Tibial artery (tissue), 4 donors: ENCODE data around the gene C11orf71.

Experiments
- DNase-seq, 2 donors: peaks; one replicate each; pipeline ENCODE4 v3.0.0-alpha.2; 2019
- H3K27ac ChIP-seq, 2 donors: fragments of 200-600 bp; sonication (generic) in 1 of 2; 1 replicate in 1 of 2; 2 replicates in 1 of 2; pipeline ENCODE4 v1.5.1; 2018 to 2019; ENCODE audit warnings: mild to moderate bottlenecking in 1 of 2
- H3K27me3 ChIP-seq, 2 donors: fragments of 200-600 bp; sonication (generic) in 1 of 2; one replicate each; pipeline versions ENCODE4 v1.5.1 to v1.6.0; 2016 to 2019
- H3K36me3 ChIP-seq, 3 donors: fragments of 200-600 bp; sonication (generic) in 2 of 3; one replicate each; pipeline ENCODE4 v1.5.1; 2016 to 2019; ENCODE audit warnings: mild to moderate bottlenecking in 2 of 3
- H3K4me1 ChIP-seq, 4 donors: fragments of 200-600 bp; sonication (generic) in 2 of 4; 1 replicate in 3 of 4; 2 replicates in 1 of 4; pipeline ENCODE4 v1.5.1; 2016 to 2019
- H3K4me3 ChIP-seq, 2 donors: fragments of 200-600 bp; sonication (generic) in 1 of 2; 1 replicate in 1 of 2; 2 replicates in 1 of 2; pipeline ENCODE4 v1.5.1; 2018 to 2019; ENCODE audit warnings: mild to moderate bottlenecking in 2 of 2
- H3K9me3 ChIP-seq, 3 donors: fragments of 200-600 bp; sonication (generic) in 1 of 3; one replicate each; pipeline ENCODE4 v1.5.1; 2016 to 2019
- intact Hi-C: fragments of 100-400 bp; cut with DNase I; formaldehyde crosslinking; loops from one replicate; pipeline ENCODE4 v1.15.0; 2023; ENCODE audit warnings: low total_unique reads
- TF ChIP-seq, protein P1 (sequence below), 2 experiments: fragments of 200-600 bp in 1 of 2; fragments of 450-650 bp in 1 of 2; IDR thresholded peaks; one replicate each; pipeline ENCODE4 v1.5.1; 2017 to 2019; ENCODE audit warnings: antibody characterized with exemption in 2 of 2, mild to moderate bottlenecking in 1 of 2, moderate library complexity in 1 of 2

C11orf71 gene

DNA sequence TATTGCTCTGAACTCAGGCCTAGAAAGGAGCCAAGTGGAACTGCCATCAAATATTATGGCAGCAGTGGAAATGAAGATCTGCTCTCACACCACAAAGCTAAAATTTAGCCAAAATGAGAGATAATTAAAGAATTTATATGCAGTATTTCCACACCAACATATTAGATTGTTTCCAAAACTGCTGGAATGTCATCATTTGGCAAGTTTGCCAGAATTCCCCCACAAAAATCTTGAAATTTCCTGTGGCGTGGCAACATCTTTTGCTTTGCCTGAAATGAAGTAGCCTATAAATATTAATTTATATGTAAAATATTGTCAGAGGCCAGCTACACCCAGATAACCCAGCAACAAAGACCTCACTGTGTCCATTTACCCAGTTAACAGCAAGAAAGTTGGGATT is 13.8 kb downstream of the C11orf71 start:
- intact Hi-C loops, result no loop called here
- DNase-seq, result no peak
- no peak overlapping the region for H3K4me3 ChIP-seq
- H3K27ac ChIP-seq, result no peak overlapping the region
- no peaks in the 10 kb centered on the region for H3K9me3 ChIP-seq
- no peaks in the 10 kb centered on the region for H3K36me3 ChIP-seq
- TF ChIP-seq, protein P1, sequence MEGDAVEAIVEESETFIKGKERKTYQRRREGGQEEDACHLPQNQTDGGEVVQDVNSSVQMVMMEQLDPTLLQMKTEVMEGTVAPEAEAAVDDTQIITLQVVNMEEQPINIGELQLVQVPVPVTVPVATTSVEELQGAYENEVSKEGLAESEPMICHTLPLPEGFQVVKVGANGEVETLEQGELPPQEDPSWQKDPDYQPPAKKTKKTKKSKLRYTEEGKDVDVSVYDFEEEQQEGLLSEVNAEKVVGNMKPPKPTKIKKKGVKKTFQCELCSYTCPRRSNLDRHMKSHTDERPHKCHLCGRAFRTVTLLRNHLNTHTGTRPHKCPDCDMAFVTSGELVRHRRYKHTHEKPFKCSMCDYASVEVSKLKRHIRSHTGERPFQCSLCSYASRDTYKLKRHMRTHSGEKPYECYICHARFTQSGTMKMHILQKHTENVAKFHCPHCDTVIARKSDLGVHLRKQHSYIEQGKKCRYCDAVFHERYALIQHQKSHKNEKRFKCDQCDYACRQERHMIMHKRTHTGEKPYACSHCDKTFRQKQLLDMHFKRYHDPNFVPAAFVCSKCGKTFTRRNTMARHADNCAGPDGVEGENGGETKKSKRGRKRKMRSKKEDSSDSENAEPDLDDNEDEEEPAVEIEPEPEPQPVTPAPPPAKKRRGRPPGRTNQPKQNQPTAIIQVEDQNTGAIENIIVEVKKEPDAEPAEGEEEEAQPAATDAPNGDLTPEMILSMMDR (IDR thresholded peaks at IDR 0.05), result no peak
- H3K27me3 ChIP-seq, result no peaks in the 10 kb centered on the region
- peaks cover 0 to 9% (median 2%) of the 10 kb centered on the region in 4 donors for H3K4me1 ChIP-seq

DNA sequence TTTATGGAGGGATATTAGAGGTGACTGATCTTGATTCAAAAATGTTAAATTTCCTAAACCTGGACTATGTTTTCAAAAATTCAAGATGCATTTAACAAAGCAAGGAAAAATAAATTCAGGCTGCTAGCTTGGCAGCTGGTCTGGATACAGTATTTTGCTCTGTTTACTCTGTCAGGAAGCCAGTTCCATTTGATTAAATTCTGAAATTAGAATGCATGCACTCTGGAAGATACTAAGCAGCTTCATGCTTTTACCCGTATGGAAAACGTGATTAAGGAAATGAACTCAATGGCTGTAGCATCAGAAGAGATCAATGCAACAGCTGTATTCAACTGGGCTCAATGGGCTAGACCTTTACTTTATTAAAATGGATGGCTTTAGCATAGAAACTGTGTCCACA is 14.2 kb downstream of the C11orf71 start:
- intact Hi-C loops, result no loop called here
- DNase-seq, result no peak
- TF ChIP-seq, protein P1 (IDR thresholded peaks at IDR 0.05), result no peak

DNA sequence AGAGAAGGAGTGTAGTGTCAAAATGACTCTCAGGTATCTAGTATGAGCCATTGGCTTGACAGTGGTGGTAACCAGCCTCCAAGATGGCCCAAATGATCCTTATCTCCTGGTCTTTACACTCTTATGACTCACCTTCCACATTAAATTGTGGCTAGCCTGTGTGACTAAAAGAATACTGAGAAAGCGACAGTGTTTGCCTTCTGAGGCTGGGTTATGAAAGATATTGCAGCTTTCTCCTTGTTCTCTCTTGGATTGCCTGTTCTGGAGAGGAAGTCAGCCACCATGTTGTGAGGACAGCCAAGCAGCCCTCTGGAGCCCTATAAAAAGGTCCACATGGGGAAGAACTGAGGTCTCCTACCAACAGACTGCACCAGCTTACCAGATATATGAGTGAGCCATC is 15.8 kb downstream of the C11orf71 start:
- intact Hi-C loops, result no loop called here
- Histone ChIP-seq H3K4me3 (no peak overlapping the region), H3K27ac (no peak overlapping the region), H3K27me3 (no peaks in the 10 kb centered on the region), H3K4me1 (peaks cover 0 to 9% (median 2%) of the 10 kb centered on the region in 4 donors), H3K36me3 (no peaks in the 10 kb centered on the region), H3K9me3 (no peaks in the 10 kb centered on the region)
- TF ChIP-seq, protein P1 (IDR thresholded peaks at IDR 0.05), result no peak
- DNase-seq, result no peak

More for the DNA sequence above, 14.2 kb downstream of the C11orf71 start:
- H3K36me3 ChIP-seq, result no peaks in the 10 kb centered on the region
- H3K4me1 ChIP-seq, result peaks cover 0 to 9% (median 2%) of the 10 kb centered on the region in 4 donors
- H3K27me3 ChIP-seq, result no peaks in the 10 kb centered on the region
- H3K9me3 ChIP-seq, result no peaks in the 10 kb centered on the region
- H3K4me3 ChIP-seq, result no peak overlapping the region
- H3K27ac ChIP-seq, result no peak overlapping the region

DNA sequence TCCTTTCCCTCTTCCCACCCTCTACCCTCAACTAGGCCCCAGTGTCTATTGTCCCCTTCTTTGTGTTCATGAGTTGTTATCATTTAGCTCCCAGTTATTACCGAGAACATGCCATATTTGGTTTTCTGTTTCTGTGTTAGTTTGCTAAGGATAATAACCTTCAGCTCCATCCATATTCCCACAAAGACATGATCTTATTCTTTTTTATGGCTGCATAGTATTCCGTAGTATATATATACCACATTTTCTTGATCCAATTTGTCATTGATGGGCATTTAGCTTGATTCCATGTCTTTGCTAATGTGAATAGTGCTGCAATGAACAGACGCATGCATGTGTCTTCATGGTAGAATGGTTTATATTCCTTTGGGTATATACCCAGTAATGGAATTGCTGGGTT is 17.8 kb downstream of the C11orf71 start:
- no peaks in the 10 kb centered on the region for H3K9me3 ChIP-seq
- no peaks in the 10 kb centered on the region for H3K27me3 ChIP-seq
- intact Hi-C loops, result no loop called here
- H3K36me3 ChIP-seq, result no peaks in the 10 kb centered on the region
- no peak overlapping the region for H3K27ac ChIP-seq
- H3K4me3 ChIP-seq, result no peak overlapping the region
- DNase-seq, result no peak
- TF ChIP-seq, protein P1 (IDR thresholded peaks at IDR 0.05), result no peak
- peaks cover 0 to 9% (median 2%) of the 10 kb centered on the region in 4 donors for H3K4me1 ChIP-seq

DNA sequence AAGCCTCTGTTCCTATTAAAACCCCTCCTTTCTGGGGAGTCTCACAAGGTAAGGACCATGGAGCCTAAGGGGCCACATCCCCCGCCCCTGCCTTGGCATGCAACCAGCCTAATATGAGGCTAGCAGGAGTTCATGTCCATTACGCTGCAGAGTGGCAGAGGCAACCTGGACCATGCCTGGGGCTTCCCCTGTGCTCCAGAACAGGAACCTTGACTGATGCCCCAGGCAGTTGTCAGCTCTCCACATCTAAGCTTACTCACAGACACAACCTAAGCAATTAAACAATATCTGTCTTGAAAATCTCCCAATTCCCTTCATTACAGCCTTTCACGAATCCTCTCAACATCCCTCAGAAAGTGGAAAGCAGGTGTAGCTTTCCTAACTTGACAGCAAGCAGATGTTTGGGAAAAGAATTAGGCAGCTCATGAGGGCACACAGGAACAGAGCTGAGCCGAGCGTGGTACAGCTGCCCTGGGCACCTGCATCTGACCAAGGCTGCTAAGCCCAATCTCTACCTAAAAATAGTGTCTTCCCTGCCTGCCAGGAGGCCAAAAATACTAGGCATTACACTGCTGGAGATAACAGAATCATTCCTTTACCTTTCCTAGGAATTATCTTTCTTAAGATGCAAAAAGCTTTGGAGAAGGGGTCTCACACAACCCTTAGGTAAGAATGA is 20.8 kb downstream of the C11orf71 start:
- Histone ChIP-seq H3K27me3 (no peaks in the 10 kb centered on the region), H3K9me3 (no peaks in the 10 kb centered on the region), H3K4me1 (peaks cover 0 to 26% (median 3%) of the 10 kb centered on the region in 4 donors), H3K36me3 (no peaks in the 10 kb centered on the region), H3K27ac (no peak overlapping the region), H3K4me3 (no peak overlapping the region)
- TF ChIP-seq, protein P1 (IDR thresholded peaks at IDR 0.05), result no peak
- intact Hi-C loops, result no loop called here
- no peak for DNase-seq
